ENCODE data around the gene KRTAP4-6. TPM values are rescaled to one million over a fixed set of nuclear protein-coding genes. Genes with fewer than 3 reads are reported as not detected.
"Not testable (repeated sequence)": the region's sequence is repeated elsewhere in the genome, so short reads cannot be mapped to it uniquely, and the experiment has no call there.

KRTAP4-6 gene
- total RNA-seq, 1 donor from 2014 or later, result not detected

DNA sequence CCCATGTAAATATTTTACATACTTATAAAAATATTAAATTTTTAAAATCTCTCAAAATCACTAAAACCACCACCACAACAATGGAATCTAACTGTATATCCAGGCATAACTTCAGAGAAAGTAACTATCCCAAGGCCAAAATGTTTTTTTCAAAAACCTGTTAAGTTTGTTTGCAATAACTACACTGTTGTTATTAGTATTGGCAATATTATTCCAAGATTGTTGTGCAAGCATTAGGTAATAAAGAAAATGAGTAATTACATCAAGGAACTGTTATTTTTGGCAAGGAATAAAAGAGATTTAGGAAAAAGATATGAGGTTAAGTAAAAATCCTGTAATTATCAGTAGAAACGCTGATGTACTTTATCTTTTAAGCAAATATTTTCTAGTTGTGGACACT, 13.0 kb downstream of the KRTAP4-6 start:
- no peak overlapping the region for H3K27ac Mint-ChIP-seq (ENCODE audit: unreplicated experiment)
- TF ChIP-seq, protein P1, sequence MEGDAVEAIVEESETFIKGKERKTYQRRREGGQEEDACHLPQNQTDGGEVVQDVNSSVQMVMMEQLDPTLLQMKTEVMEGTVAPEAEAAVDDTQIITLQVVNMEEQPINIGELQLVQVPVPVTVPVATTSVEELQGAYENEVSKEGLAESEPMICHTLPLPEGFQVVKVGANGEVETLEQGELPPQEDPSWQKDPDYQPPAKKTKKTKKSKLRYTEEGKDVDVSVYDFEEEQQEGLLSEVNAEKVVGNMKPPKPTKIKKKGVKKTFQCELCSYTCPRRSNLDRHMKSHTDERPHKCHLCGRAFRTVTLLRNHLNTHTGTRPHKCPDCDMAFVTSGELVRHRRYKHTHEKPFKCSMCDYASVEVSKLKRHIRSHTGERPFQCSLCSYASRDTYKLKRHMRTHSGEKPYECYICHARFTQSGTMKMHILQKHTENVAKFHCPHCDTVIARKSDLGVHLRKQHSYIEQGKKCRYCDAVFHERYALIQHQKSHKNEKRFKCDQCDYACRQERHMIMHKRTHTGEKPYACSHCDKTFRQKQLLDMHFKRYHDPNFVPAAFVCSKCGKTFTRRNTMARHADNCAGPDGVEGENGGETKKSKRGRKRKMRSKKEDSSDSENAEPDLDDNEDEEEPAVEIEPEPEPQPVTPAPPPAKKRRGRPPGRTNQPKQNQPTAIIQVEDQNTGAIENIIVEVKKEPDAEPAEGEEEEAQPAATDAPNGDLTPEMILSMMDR (IDR thresholded peaks at IDR 0.05), result no peak
- no peaks in the 10 kb centered on the region for H3K36me3 Mint-ChIP-seq (ENCODE audit: low read depth)
- no peak overlapping the region for H3K4me3 Mint-ChIP-seq (ENCODE audit: unreplicated experiment)
- peaks cover 9% of the 10 kb centered on the region for H3K9me3 Mint-ChIP-seq (ENCODE audit: low read depth)
- peaks cover 20% of the 10 kb centered on the region for H3K4me1 Mint-ChIP-seq (ENCODE audit: low read depth)
- H3K27me3 Mint-ChIP-seq (ENCODE audit: low read depth), result no peaks in the 10 kb centered on the region
- no peak for DNase-seq (ENCODE audit: low spot score)

- Mint-ChIP-seq H3K36me3 (ENCODE audit: low read depth) (no peaks in the 10 kb centered on the region), H3K4me1 (ENCODE audit: low read depth) (peaks cover 15% of the 10 kb centered on the region), H3K9me3 (ENCODE audit: low read depth) (peaks cover 9% of the 10 kb centered on the region), H3K27me3 (ENCODE audit: low read depth) (no peaks in the 10 kb centered on the region), H3K27ac (ENCODE audit: unreplicated experiment) (no peak overlapping the region), H3K4me3 (ENCODE audit: unreplicated experiment) (no peak overlapping the region)
- TF ChIP-seq, protein P1 (IDR thresholded peaks at IDR 0.05), result no peak
- no peak for DNase-seq (ENCODE audit: low spot score)
Measured at GRCh38 chr17:41126412-41126811, 13.9 kb downstream of the KRTAP4-6 start.

DNA sequence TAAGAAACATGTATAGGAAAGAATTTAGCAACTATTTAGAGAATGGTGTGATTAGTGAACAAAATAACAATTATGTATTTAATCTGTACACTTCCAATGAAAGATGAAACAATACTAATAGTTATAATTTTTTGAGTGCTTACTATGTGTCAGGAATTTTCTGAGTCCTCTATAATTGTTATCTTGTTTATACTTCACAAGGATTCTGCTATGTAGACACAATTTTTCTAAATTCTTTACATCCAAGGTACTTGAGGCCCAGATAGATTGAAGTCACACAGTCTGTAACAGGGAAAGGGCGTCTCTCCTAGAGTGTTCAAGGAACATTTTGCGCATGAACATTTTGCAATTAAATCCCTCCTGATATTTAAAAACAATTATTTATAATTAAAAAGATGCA, 15.3 kb downstream of the KRTAP4-6 start:
- no peak overlapping the region for H3K27ac Mint-ChIP-seq (ENCODE audit: unreplicated experiment)
- no peaks in the 10 kb centered on the region for H3K27me3 Mint-ChIP-seq (ENCODE audit: low read depth)
- TF ChIP-seq, protein P1 (IDR thresholded peaks at IDR 0.05), result no peak
- no peaks in the 10 kb centered on the region for H3K36me3 Mint-ChIP-seq (ENCODE audit: low read depth)
- H3K4me1 Mint-ChIP-seq (ENCODE audit: low read depth), result peaks cover 19% of the 10 kb centered on the region
- no peak for DNase-seq (ENCODE audit: low spot score)
- H3K4me3 Mint-ChIP-seq (ENCODE audit: unreplicated experiment), result no peak overlapping the region
- peaks cover 9% of the 10 kb centered on the region for H3K9me3 Mint-ChIP-seq (ENCODE audit: low read depth)

- H3K36me3 Mint-ChIP-seq (ENCODE audit: low read depth); DNase-seq (ENCODE audit: low spot score); H3K4me3 Mint-ChIP-seq (ENCODE audit: unreplicated experiment); H3K9me3 Mint-ChIP-seq (ENCODE audit: low read depth); H3K27me3 Mint-ChIP-seq (ENCODE audit: low read depth); H3K27ac Mint-ChIP-seq (ENCODE audit: unreplicated experiment): not testable (repeated sequence)
- peaks cover 27% of the 10 kb centered on the region for H3K4me1 Mint-ChIP-seq (ENCODE audit: low read depth)
Measured at GRCh38 chr17:41123991-41124371, 16.4 kb downstream of the KRTAP4-6 start, which contains the start of gene KRTAP4-12. Gene KRTAP4-12, minus strand, starts transcription at chr17:41124182. Its CDS starts 60 bp downstream, at chr17:41124122.

DNA sequence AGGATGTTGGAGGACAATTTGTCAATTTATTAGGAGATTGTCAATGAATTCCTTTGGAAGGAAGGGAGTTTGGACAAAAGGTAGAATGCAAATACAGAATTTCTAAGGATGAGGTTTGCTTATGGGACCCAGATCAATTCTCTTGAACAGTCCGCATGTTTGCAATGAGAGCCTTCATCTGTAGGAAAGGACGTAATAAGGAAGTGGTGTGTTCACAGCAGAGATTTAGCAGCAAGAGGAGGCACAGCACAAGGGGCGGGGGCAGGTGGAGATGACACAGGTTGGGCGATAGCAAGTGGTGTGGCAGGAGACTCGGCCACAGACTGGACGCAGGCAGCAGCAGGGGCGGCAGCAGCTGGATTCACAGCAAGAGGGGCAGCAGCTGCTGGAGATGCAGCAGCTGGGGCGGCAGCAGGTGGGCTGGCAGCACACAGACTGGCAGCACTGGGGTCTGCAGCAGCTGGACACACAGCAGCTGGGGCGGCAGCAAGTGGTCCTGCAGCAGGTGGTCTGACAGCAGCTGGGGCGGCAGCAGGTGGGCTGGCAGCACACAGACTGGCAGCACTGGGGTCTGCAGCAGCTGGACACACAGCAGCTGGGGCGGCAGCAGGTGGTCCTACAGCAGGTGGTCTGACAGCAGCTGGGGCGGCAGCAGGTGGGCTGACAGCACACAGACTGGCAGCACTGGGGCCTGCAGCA, 16.9 kb downstream of the KRTAP4-6 start:
- not testable (repeated sequence) for DNase-seq (ENCODE audit: low spot score); H3K36me3 Mint-ChIP-seq (ENCODE audit: low read depth); H3K4me3 Mint-ChIP-seq (ENCODE audit: unreplicated experiment); H3K27ac Mint-ChIP-seq (ENCODE audit: unreplicated experiment); H3K9me3 Mint-ChIP-seq (ENCODE audit: low read depth); H3K27me3 Mint-ChIP-seq (ENCODE audit: low read depth)
- H3K4me1 Mint-ChIP-seq (ENCODE audit: low read depth), result peaks cover 32% of the 10 kb centered on the region

DNA sequence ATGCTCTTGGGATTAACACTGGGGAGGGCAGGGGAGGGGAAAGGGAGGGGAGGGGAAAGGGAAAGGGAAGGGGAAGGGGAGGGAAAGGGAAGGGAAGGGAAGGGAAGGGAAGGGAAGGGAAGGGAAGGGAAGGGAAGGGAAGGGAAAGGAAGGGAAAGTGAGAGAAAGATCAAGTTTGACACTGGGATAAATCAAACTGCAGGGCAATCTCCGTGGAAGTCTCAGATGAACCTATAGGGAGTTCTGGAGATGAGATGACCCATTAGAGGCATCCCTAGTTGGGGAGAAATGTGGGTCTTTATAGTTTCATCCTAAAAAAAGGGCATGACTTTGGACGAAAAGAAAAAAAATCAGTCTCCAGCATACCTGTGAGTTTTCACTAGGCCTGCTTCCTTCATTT, 18.6 kb downstream of the KRTAP4-6 start:
- Mint-ChIP-seq H3K4me3 (ENCODE audit: unreplicated experiment) (no peak overlapping the region), H3K27ac (ENCODE audit: unreplicated experiment) (no peak overlapping the region), H3K9me3 (ENCODE audit: low read depth) (no peaks in the 10 kb centered on the region), H3K27me3 (ENCODE audit: low read depth) (no peaks in the 10 kb centered on the region), H3K4me1 (ENCODE audit: low read depth) (peaks cover 38% of the 10 kb centered on the region), H3K36me3 (ENCODE audit: low read depth) (no peaks in the 10 kb centered on the region)
- DNase-seq (ENCODE audit: low spot score), result no peak
- TF ChIP-seq, protein P1 (IDR thresholded peaks at IDR 0.05), result no peak

DNA sequence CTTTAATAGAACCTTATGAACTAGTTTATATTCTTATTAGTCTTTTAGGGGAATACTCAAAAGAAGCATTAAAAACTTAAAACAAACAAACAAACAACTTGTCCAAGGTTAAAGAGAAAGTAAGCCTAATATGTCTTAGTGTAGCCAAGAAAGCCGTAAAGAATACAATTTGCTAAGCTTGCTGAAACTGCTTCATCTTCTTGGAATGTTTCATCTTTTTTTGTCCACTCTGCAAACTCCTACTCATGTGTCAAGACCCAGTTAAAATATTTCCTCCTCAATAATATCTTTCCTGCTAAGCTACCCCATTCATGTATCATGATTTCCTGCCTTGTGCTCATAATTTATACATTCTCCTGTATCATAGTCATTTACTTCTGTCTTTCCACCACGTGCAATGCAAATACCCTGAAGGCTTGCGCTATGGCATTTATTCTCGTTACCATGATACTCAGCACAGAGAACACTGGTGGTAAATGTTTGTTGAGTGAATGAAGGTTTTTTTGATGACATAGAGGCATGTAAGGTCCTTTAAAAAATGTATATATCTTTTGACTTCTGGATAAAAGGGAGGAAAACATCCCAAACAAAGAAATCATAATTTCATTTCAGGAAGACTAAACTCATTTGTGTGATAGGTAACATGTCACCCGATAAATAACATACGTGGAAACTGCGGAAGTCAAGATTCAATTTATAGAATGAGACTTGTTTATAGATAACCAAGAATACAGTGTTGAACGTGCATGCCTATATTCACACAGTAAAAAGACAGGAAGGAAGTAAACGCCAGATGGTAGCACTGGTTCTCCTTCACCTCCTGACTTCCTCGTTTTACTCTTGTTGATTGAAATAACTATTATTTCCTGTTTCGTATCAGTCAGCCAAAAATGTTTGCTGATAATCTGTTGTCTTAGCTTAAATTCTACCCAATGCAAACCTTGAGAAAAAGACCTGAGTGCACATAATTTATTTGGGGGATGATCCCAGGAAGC, 20.4 kb downstream of the KRTAP4-6 start:
- H3K9me3 Mint-ChIP-seq (ENCODE audit: low read depth); H3K4me3 Mint-ChIP-seq (ENCODE audit: unreplicated experiment): not testable (repeated sequence)

More for the DNA sequence above, 20.4 kb downstream of the KRTAP4-6 start:
- peak overlapping the region; percentile 22 for H3K27ac Mint-ChIP-seq (ENCODE audit: unreplicated experiment)
- H3K4me1 Mint-ChIP-seq (ENCODE audit: low read depth), result peaks cover 37% of the 10 kb centered on the region
- not testable (repeated sequence) for DNase-seq (ENCODE audit: low spot score); H3K36me3 Mint-ChIP-seq (ENCODE audit: low read depth); H3K27me3 Mint-ChIP-seq (ENCODE audit: low read depth)
